Endothelial cell of umbilical vein (primary cell): ENCODE results near the gene COL9A3. TPM values are rescaled to one million over a fixed set of nuclear protein-coding genes. Genes with fewer than 3 reads are reported as not detected.

Source experiments
- BruUV-seq: library from RNA; stranded (reverse); fragments of 400-500 nt; replicated peaks from 2 replicates; lab custom pipeline; 2021; lab: Mats Ljungman, UMichigan
- CTCF ChIA-PET: fragments of 300-600, 350-600 bp; sonication (Branson Sonifier 250); formaldehyde crosslinking; loops from one replicate; lab custom pipeline; 2021; ENCODE audit warnings: antibody characterized with exemption, inconsistent platforms; lab: Charles Lee
- POLR2A ChIA-PET: fragments of 300-600, 350-600 bp; sonication (Branson Sonifier 250); formaldehyde crosslinking; loops from one replicate; lab custom pipeline; 2021; ENCODE audit warnings: antibody characterized with exemption, inconsistent platforms; lab: Charles Lee
- DNase-seq: peaks from one replicate; pipeline ENCODE4 v3.0.0-alpha.2; 2011; ENCODE audit warnings: low read depth, low spot score
- FAIRE-seq: peaks from 2 replicates; lab custom pipeline; 2011; peaks lifted over from hg19 to GRCh38; lab: Jason Lieb, UNC
- H2AFZ ChIP-seq: 2 replicates; pipeline ENCODE4 v1.6.0; 2012; ENCODE audit warnings: low read depth, low read length, control low read depth, inconsistent platforms
- H3K27ac ChIP-seq: 2 replicates; pipeline ENCODE4 v1.5.1; 2011; ENCODE audit warnings: low read depth, mild to moderate bottlenecking, control low read depth, low read length, moderate library complexity; ENCODE audit not compliant: insufficient read depth
- H3K27me3 ChIP-seq, 2 experiments: 2 replicates each; pipeline versions ENCODE4 v1.6.0 to v1.6.1; 2011; ENCODE audit warnings: low read length in 2 of 2, mixed read lengths in 1 of 2; ENCODE audit not compliant: control insufficient read depth in 2 of 2, insufficient read depth in 2 of 2
- H3K36me3 ChIP-seq, 2 experiments: 2 replicates in 1 of 2; 3 replicates in 1 of 2; pipeline ENCODE4 v1.5.1; 2011; ENCODE audit warnings: low read length in 2 of 2, mild to moderate bottlenecking in 1 of 2, moderate library complexity in 1 of 2; ENCODE audit not compliant: control insufficient read depth in 2 of 2, insufficient read depth in 2 of 2; ENCODE audit errors: extremely low read depth in 1 of 2
- H3K4me1 ChIP-seq: 3 replicates; pipeline ENCODE4 v1.5.1; 2011; ENCODE audit warnings: mild to moderate bottlenecking, low read length; ENCODE audit not compliant: control insufficient read depth, insufficient read depth; ENCODE audit errors: extremely low read depth
- H3K4me2 ChIP-seq: 2 replicates; pipeline ENCODE4 v1.6.1; 2011; ENCODE audit warnings: low read length, control low read depth, mixed read lengths; ENCODE audit not compliant: insufficient read depth
- H3K4me3 ChIP-seq, 3 experiments: fragments of 200-600 bp in 1 of 3; sonication (generic), shearing (Covaris generic) in 1 of 3; replicated peaks in 1 of 3; 2 replicates each; pipeline ENCODE4 v1.5.1; 2011 to 2016; ENCODE audit warnings: control low read depth in 3 of 3, low read length in 3 of 3, mild to moderate bottlenecking in 2 of 3, inconsistent platforms in 1 of 3, low read depth in 1 of 3, moderate library complexity in 1 of 3; ENCODE audit not compliant: insufficient read depth in 1 of 3
- H3K79me2 ChIP-seq: 2 replicates; pipeline ENCODE4 v1.6.0; 2012; ENCODE audit warnings: low read length, inconsistent platforms; ENCODE audit not compliant: control insufficient read depth, insufficient read depth
- H3K9ac ChIP-seq: replicated peaks from 2 replicates; pipeline ENCODE3; 2011; ENCODE audit warnings: low read length, control low read depth; ENCODE audit not compliant: insufficient read depth; ENCODE audit errors: extremely low read depth
- H3K9me1 ChIP-seq: replicated peaks from 3 replicates; pipeline ENCODE4 v1.6.0; 2011; ENCODE audit warnings: mild to moderate bottlenecking, low read length; ENCODE audit not compliant: control insufficient read depth, insufficient read depth; ENCODE audit errors: extremely low read depth
- H3K9me3 ChIP-seq: replicated peaks from 2 replicates; pipeline ENCODE4 v1.5.1; 2012; ENCODE audit warnings: low read length, inconsistent platforms; ENCODE audit not compliant: control insufficient read depth, insufficient read depth
- H4K20me1 ChIP-seq: replicated peaks from 2 replicates; pipeline ENCODE3; 2011; ENCODE audit warnings: mild to moderate bottlenecking, low read length; ENCODE audit not compliant: control insufficient read depth, insufficient read depth; ENCODE audit errors: extremely low read depth
- EZH2 ChIP-seq: IDR thresholded peaks from 2 replicates; pipeline ENCODE4 v1.6.1; 2012; ENCODE audit warnings: borderline replicate concordance, low read depth, mild to moderate bottlenecking, moderate library complexity, low read length, inconsistent platforms; ENCODE audit not compliant: severe bottlenecking
- FOS ChIP-seq: IDR thresholded peaks from 2 replicates; pipeline ENCODE4 v1.6.1; 2011; ENCODE audit warnings: mild to moderate bottlenecking, low read length, moderate library complexity, borderline replicate concordance; ENCODE audit not compliant: insufficient read depth
- GATA2 ChIP-seq: IDR thresholded peaks from 2 replicates; pipeline ENCODE4 v1.7.0; 2011; ENCODE audit warnings: low read depth, mild to moderate bottlenecking, moderate library complexity, mixed read lengths, low read length; ENCODE audit not compliant: insufficient read length, insufficient read depth
- JUN ChIP-seq: IDR thresholded peaks from 2 replicates; pipeline ENCODE4 v1.6.1; 2011; ENCODE audit warnings: borderline replicate concordance, low read depth; ENCODE audit not compliant: insufficient read length, insufficient read depth
- MAX ChIP-seq: IDR thresholded peaks from 2 replicates; pipeline ENCODE4 v1.6.1; 2011; ENCODE audit not compliant: insufficient read depth, insufficient read length
- MYC ChIP-seq: IDR thresholded peaks from one replicate; pipeline ENCODE4 v1.6.1; 2011; ENCODE audit warnings: mild to moderate bottlenecking, low read depth, low read length
- POLR2A ChIP-seq: IDR thresholded peaks from 2 replicates; pipeline ENCODE4 v1.6.1; 2012; ENCODE audit warnings: low read depth, mild to moderate bottlenecking, control low read depth, low read length
- POLR2AphosphoS5 ChIP-seq: IDR thresholded peaks from 2 replicates; pipeline ENCODE4 v1.6.1; 2012; ENCODE audit warnings: low read depth, mild to moderate bottlenecking, control low read depth, low read length, moderate library complexity; ENCODE audit not compliant: insufficient read depth
- dilution Hi-C: fragments of 300-500 bp; cut with MboI; formaldehyde crosslinking; loops from one replicate; pipeline ENCODE4 v1.15.0; 2019; ENCODE audit warnings: low sequenced_read_pairs; ENCODE audit not compliant: extremely low pct_ligation_motif_present
- intact Hi-C: fragments of 100-400 bp; cut with micrococcal nuclease; formaldehyde crosslinking; loops from one replicate; pipeline ENCODE4 v1.10.0; 2022
- polyA plus RNA-seq, 4 experiments: library from polyadenylated mRNA; depleted of rRNA in 3 of 4; stranded (reverse) in 3 of 4; unstranded in 1 of 4; fragments of >200 nt; gene quantifications; 2 replicates each; pipeline versions ENCODE4 v1.2.1 to v1.2.3, GENCODE V29; 2011 to 2012; ENCODE audit warnings: missing spikeins in 1 of 4
- total RNA-seq: library from RNA; stranded (reverse); gene quantifications from 2 replicates; pipeline ENCODE4 v1.2.3, GENCODE V29; 2021
- TF ChIP-seq, protein P1 (sequence below), 2 donors: IDR thresholded peaks; 1 replicate in 1 of 2; 2 replicates in 1 of 2; pipeline ENCODE4 v1.5.1; 2011; ENCODE audit warnings: low read length in 2 of 2, mild to moderate bottlenecking in 2 of 2, moderate library complexity in 2 of 2, control low read depth in 1 of 2, inconsistent platforms in 1 of 2, low read depth in 1 of 2; ENCODE audit not compliant: insufficient read depth in 1 of 2; ENCODE audit errors: extremely low read depth in 1 of 2

COL9A3 gene
- total and polyA plus RNA-seq, 2 donors (not counting 3 experiments of a cell fraction or from before 2014, with no cell fraction given), result 0.46 to 0.60 TPM

- H3K27me3 ChIP-seq, result no peaks in the 10 kb centered on the region
- H3K36me3 ChIP-seq, result no peaks in the 10 kb centered on the region
- H2AFZ ChIP-seq, result no peak overlapping the region
- TF ChIP-seq MYC (no peak), POLR2AphosphoS5 (no peak), JUN (no peak), MAX (no peak), FOS (no peak), EZH2 (no peak), POLR2A (no peak), GATA2 (no peak)
- TF ChIP-seq, protein P1, sequence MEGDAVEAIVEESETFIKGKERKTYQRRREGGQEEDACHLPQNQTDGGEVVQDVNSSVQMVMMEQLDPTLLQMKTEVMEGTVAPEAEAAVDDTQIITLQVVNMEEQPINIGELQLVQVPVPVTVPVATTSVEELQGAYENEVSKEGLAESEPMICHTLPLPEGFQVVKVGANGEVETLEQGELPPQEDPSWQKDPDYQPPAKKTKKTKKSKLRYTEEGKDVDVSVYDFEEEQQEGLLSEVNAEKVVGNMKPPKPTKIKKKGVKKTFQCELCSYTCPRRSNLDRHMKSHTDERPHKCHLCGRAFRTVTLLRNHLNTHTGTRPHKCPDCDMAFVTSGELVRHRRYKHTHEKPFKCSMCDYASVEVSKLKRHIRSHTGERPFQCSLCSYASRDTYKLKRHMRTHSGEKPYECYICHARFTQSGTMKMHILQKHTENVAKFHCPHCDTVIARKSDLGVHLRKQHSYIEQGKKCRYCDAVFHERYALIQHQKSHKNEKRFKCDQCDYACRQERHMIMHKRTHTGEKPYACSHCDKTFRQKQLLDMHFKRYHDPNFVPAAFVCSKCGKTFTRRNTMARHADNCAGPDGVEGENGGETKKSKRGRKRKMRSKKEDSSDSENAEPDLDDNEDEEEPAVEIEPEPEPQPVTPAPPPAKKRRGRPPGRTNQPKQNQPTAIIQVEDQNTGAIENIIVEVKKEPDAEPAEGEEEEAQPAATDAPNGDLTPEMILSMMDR (IDR thresholded peaks at IDR 0.05; ENCODE audit: extremely low read depth in 1 of 2, insufficient read depth in 1 of 2, low read depth in 1 of 2, low read length in 2 of 2), result no peak
- no TSS peak for BruUV-seq
- CTCF ChIA-PET, result no interaction called here
- H3K4me2 ChIP-seq, result no peak overlapping the region
- H3K9ac ChIP-seq, result no peak overlapping the region
- dilution Hi-C loops (no loop called here), intact Hi-C loops (no loop called here)
- H3K9me3 ChIP-seq, result no peaks in the 10 kb centered on the region
- DNase-seq, result no peak
- POLR2A ChIA-PET, result no interaction called here
- H4K20me1 ChIP-seq, result no peaks in the 10 kb centered on the region
- no peak overlapping the region for H3K27ac ChIP-seq
- FAIRE-seq, result no peak
- no peaks in the 10 kb centered on the region for H3K4me1 ChIP-seq
- H3K9me1 ChIP-seq, result no peaks in the 10 kb centered on the region
- H3K79me2 ChIP-seq, result no peaks in the 10 kb centered on the region
- H3K4me3 ChIP-seq, result no peak overlapping the region
These were observed 13.4 kb downstream of the COL9A3 start for GRCh38 chr20:62830251-62830650.
